ENCODE results near the gene SRGAP3.

SRGAP3 gene

GRCh38 chr3:8964436-8965370 is 284.7 kb downstream of the SRGAP3 start:
- DNase-seq (ENCODE audit: low spot score): no peak

GRCh38 chr3:8963137-8963853 is 286.2 kb downstream of the SRGAP3 start, which contains the start of gene RAD18:
TSS of gene RAD18 (minus strand) at chr3:8963472. CDS start at chr3:8963385, 87 bp downstream.
- peak; percentile 82 for DNase-seq (ENCODE audit: low spot score)

GRCh38 chr3:8962226-8962861 is 287.1 kb downstream of the SRGAP3 start:
- no peak for DNase-seq (ENCODE audit: low spot score)

- DNase-seq (ENCODE audit: low spot score): no peak
Observed at GRCh38 chr3:8959668-8960067, 289.8 kb downstream of the SRGAP3 start.

- no peak for DNase-seq (ENCODE audit: low spot score)
Observed at GRCh38 chr3:8954938-8955763, 294.3 kb downstream of the SRGAP3 start.

GRCh38 chr3:8953313-8953712 is 296.1 kb downstream of the SRGAP3 start:
- DNase-seq (ENCODE audit: low spot score): no peak

- no peak for DNase-seq (ENCODE audit: low spot score)
Observed at GRCh38 chr3:8952130-8952529, 297.3 kb downstream of the SRGAP3 start.

GRCh38 chr3:8945890-8946600 is 303.4 kb downstream of the SRGAP3 start:
- no peak for DNase-seq (ENCODE audit: low spot score)

GRCh38 chr3:8942746-8943488 is 306.5 kb downstream of the SRGAP3 start:
- DNase-seq (ENCODE audit: low spot score): no peak

- DNase-seq (ENCODE audit: low spot score): no peak
Observed at GRCh38 chr3:8942115-8942514, 307.3 kb downstream of the SRGAP3 start.

- DNase-seq (ENCODE audit: low spot score): no peak
Observed at GRCh38 chr3:8938021-8938420, 311.4 kb downstream of the SRGAP3 start.

GRCh38 chr3:8937064-8938020 is 312.1 kb downstream of the SRGAP3 start:
- no peak for DNase-seq (ENCODE audit: low spot score)

- DNase-seq (ENCODE audit: low spot score): no peak
Observed at GRCh38 chr3:8932507-8932906, 316.9 kb downstream of the SRGAP3 start.

GRCh38 chr3:8931342-8931741 is 318.1 kb downstream of the SRGAP3 start:
- DNase-seq (ENCODE audit: low spot score): peak; percentile 20

All from globus pallidus (tissue), 1 donor.